Stomach (tissue), 4 donors: Measurements from ENCODE around the gene CER1.

Experiments
- POLR2A ChIP-seq, 4 donors: fragments of 450-650 bp; IDR thresholded peaks; one replicate each; pipeline ENCODE4 v1.6.1; 2016; ENCODE audit warnings: antibody characterized with exemption in 4 of 4, control low read depth in 2 of 4, mild to moderate bottlenecking in 1 of 4, moderate library complexity in 1 of 4
- POLR2AphosphoS5 ChIP-seq, 3 donors: sonication (generic); formaldehyde crosslinking; IDR thresholded peaks; one replicate each; pipeline ENCODE4 v1.6.1; 2016; ENCODE audit warnings: antibody characterized with exemption in 3 of 3
- TF ChIP-seq, protein P1 (sequence below), 7 experiments: fragments of 450-650 bp in 4 of 7; fragments of 200-600 bp in 3 of 7; sonication (generic) in 3 of 7; IDR thresholded peaks; one replicate each; pipeline ENCODE4 v1.5.1; 2016 to 2019; ENCODE audit warnings: antibody characterized with exemption in 7 of 7, control low read depth in 2 of 7, mild to moderate bottlenecking in 1 of 7

DNA sequence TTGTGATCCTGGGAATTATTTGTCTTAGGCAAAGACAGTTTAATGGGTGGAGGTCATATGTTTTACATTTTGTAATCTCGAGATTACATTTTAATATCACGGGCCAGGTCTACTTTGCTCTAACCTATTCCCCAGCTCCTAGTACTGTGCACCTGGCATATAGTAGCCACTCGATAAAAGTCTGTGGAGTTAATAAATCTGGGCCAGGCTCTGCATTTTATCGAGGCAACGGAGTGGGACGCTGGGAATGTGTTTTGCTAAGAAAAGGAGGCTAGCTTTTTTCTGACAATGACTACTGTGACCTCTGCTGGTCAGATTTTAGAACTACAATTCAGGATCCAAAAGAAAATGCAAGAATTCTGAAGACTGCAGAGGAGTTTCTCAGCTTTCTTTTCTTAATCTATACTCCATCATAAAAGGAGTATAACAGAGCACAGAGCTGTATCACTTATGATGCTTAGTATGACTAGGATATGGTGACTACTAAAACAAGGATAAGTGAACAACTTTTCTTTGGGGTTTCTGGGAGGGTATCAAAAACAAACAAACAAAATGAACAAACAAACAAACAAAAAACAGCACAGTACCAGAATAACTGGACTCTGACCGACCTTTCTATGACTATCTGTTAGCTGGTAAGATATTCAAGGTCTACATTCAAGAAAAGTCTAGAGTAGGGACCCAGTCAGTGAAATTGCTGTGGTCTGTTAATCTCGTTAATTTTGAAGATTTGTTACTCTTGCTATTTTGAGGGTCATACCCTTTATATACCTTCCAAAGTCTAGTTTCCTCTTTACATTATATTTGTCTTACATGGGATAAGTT is 46.1 kb upstream of the CER1 start:
- TF ChIP-seq POLR2A (IDR thresholded peaks at IDR 0.05), result no peak
- no peak for TF ChIP-seq POLR2AphosphoS5 (IDR thresholded peaks at IDR 0.05)
- TF ChIP-seq, protein P1, sequence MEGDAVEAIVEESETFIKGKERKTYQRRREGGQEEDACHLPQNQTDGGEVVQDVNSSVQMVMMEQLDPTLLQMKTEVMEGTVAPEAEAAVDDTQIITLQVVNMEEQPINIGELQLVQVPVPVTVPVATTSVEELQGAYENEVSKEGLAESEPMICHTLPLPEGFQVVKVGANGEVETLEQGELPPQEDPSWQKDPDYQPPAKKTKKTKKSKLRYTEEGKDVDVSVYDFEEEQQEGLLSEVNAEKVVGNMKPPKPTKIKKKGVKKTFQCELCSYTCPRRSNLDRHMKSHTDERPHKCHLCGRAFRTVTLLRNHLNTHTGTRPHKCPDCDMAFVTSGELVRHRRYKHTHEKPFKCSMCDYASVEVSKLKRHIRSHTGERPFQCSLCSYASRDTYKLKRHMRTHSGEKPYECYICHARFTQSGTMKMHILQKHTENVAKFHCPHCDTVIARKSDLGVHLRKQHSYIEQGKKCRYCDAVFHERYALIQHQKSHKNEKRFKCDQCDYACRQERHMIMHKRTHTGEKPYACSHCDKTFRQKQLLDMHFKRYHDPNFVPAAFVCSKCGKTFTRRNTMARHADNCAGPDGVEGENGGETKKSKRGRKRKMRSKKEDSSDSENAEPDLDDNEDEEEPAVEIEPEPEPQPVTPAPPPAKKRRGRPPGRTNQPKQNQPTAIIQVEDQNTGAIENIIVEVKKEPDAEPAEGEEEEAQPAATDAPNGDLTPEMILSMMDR (IDR thresholded peaks at IDR 0.05), result peak in 5 of 7 experiments; percentile 42 to 71 (median 56)
